Measurements from ENCODE around the gene SLC25A18.

SLC25A18 gene

GRCh38 chr22:17637490-17638181 lies 74.3 kb downstream of the SLC25A18 start:
- H3K27ac ChIP-seq (ENCODE audit: low read depth, low read length), result peak overlapping the region; percentile 96
- H3K4me1 ChIP-seq (ENCODE audit: insufficient read depth, low read length), result peaks cover 20% of the 10 kb centered on the region
- H3K36me3 ChIP-seq (ENCODE audit: insufficient read depth, low read length), result no peaks in the 10 kb centered on the region
- no peaks in the 10 kb centered on the region for H3K27me3 ChIP-seq (ENCODE audit: control insufficient read depth in 1 of 2, insufficient read depth in 2 of 2, low read length in 2 of 2)
- peak overlapping the region; percentile 89 for H3K9ac ChIP-seq (ENCODE audit: low read length)
- H3K9me3 ChIP-seq (ENCODE audit: low read length), result no peaks in the 10 kb centered on the region
- peak overlapping the region; percentile 75 to 86 for H3K4me3 ChIP-seq (ENCODE audit: low read depth in 1 of 2, low read length in 2 of 2)

- H3K9ac ChIP-seq (ENCODE audit: low read length), result peak overlapping the region; percentile 89
- peak overlapping the region; percentile 75 to 86 for H3K4me3 ChIP-seq (ENCODE audit: low read depth in 1 of 2, low read length in 2 of 2)
- no peaks in the 10 kb centered on the region for H3K27me3 ChIP-seq (ENCODE audit: control insufficient read depth in 1 of 2, insufficient read depth in 2 of 2, low read length in 2 of 2)
- peak overlapping the region; percentile 96 for H3K27ac ChIP-seq (ENCODE audit: low read depth, low read length)
- no peaks in the 10 kb centered on the region for H3K9me3 ChIP-seq (ENCODE audit: low read length)
- H3K4me1 ChIP-seq (ENCODE audit: insufficient read depth, low read length), result peaks cover 20% of the 10 kb centered on the region
- H3K36me3 ChIP-seq (ENCODE audit: insufficient read depth, low read length), result no peaks in the 10 kb centered on the region
Observed at GRCh38 chr22:17638182-17638431, 74.8 kb downstream of the SLC25A18 start.

- Histone ChIP-seq H3K9ac (ENCODE audit: low read length) (peak within 1 kb of the TSS; percentile 89), H3K4me3 (ENCODE audit: low read depth in 1 of 2, low read length in 2 of 2) (peak within 1 kb of the TSS; percentile 75 to 86), H3K36me3 (ENCODE audit: insufficient read depth, low read length) (no peaks in the 10 kb centered on the region), H3K27ac (ENCODE audit: low read depth, low read length) (peak within 1 kb of the TSS; percentile 96), H3K9me3 (ENCODE audit: low read length) (no peaks in the 10 kb centered on the region), H3K4me1 (ENCODE audit: insufficient read depth, low read length) (peaks cover 20% of the 10 kb centered on the region), H3K27me3 (ENCODE audit: control insufficient read depth in 1 of 2, insufficient read depth in 2 of 2, low read length in 2 of 2) (no peaks in the 10 kb centered on the region)
Observed at GRCh38 chr22:17638432-17639246, 75.3 kb downstream of the SLC25A18 start, which contains the start of gene BCL2L13. Gene BCL2L13 (plus strand): TSS chr22:17638757. CDS start chr22:17655712, 16,955 bp downstream.

- H3K9me3 ChIP-seq (ENCODE audit: low read length), result no peaks in the 10 kb centered on the region
- H3K27ac ChIP-seq (ENCODE audit: low read depth, low read length), result peak overlapping the region; percentile 96
- peak overlapping the region; percentile 89 for H3K9ac ChIP-seq (ENCODE audit: low read length)
- H3K36me3 ChIP-seq (ENCODE audit: insufficient read depth, low read length), result no peaks in the 10 kb centered on the region
- no peaks in the 10 kb centered on the region for H3K27me3 ChIP-seq (ENCODE audit: control insufficient read depth in 1 of 2, insufficient read depth in 2 of 2, low read length in 2 of 2)
- peaks cover 20% of the 10 kb centered on the region for H3K4me1 ChIP-seq (ENCODE audit: insufficient read depth, low read length)
- peak overlapping the region; percentile 75 to 86 for H3K4me3 ChIP-seq (ENCODE audit: low read depth in 1 of 2, low read length in 2 of 2)
Observed at GRCh38 chr22:17639247-17639741, 76.0 kb downstream of the SLC25A18 start.
